ENCODE data around the gene ANO4. TPM values are rescaled to one million over a fixed set of nuclear protein-coding genes. Genes with fewer than 3 reads are reported as not detected.
"Not testable (repeated sequence)": the region's sequence is repeated elsewhere in the genome, so short reads cannot be mapped to it uniquely, and the experiment has no call there.

Gene ANO4
- total and polyA plus RNA-seq, 2 donors (not counting 1 experiment from before 2014, with no cell fraction given), result not detected

DNA sequence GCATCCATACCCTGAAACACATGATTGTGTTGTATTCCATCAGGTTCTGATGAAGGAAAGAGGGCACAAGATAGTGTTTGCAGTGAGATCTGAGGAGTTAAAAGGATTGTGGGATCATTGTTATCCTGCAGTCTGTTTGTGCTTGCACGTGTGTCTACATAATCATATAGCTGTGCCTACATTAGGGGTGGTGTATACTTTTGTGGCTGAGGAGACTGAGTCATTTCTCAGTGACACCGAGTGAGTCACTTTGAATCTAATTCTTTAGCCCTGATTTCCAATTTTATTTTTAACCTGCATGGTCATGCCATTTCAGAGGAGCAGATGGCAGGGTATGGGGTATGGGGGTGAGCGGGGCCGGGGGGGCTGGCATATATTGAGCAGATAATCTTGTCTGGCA, 133.2 kb downstream of the ANO4 start:
- Histone ChIP-seq H3K9me3 (ENCODE audit: control extremely low read depth in 1 of 3, control insufficient read depth in 2 of 3, insufficient read depth in 1 of 3, low read length in 2 of 3) (no peaks in the 10 kb centered on the region), H3K4me3 (ENCODE audit: control extremely low read depth in 1 of 5, extremely low read depth in 1 of 5, insufficient read depth in 1 of 5, low read depth in 2 of 5, low read length in 4 of 5) (no peak overlapping the region), H3K79me2 (ENCODE audit: control insufficient read depth, insufficient read depth, low read length) (no peaks in the 10 kb centered on the region), H3K4me2 (replicated peaks; ENCODE audit: low read depth, low read length, poor library complexity, severe bottlenecking) (no peak overlapping the region), H3K27ac (ENCODE audit: low read length in 2 of 2) (no peak overlapping the region), H2AFZ (ENCODE audit: insufficient read depth, low read depth, low read length, poor library complexity, severe bottlenecking) (no peak overlapping the region), H3K36me3 (replicated peaks in 1 of 2; ENCODE audit: control extremely low read depth in 1 of 2, control insufficient read depth in 1 of 2, extremely low read depth in 1 of 2, insufficient read depth in 2 of 2, low read length in 1 of 2) (no peaks in the 10 kb centered on the region), H3K4me1 (ENCODE audit: control insufficient read depth in 2 of 2, insufficient read depth in 2 of 2, low read length in 2 of 2) (no peaks in the 10 kb centered on the region), H3K9ac (ENCODE audit: low read length) (no peak overlapping the region), H4K20me1 (ENCODE audit: control insufficient read depth, insufficient read depth, low read length, poor library complexity, severe bottlenecking) (no peaks in the 10 kb centered on the region), H3K27me3 (replicated peaks in 1 of 4; ENCODE audit: control extremely low read depth in 1 of 4, control insufficient read depth in 3 of 4, insufficient read depth in 4 of 4, low read length in 3 of 4) (no peaks in the 10 kb centered on the region)
- WGBS (ENCODE audit: insufficient coverage), result 88% methylated on average over 1 of the region's 4 CpGs
- CTCF ChIA-PET, result no interaction called here
- Mint-ChIP-seq H3K4me3 (no peak overlapping the region), H3K4me1 (no peaks in the 10 kb centered on the region), H3K9me3 (ENCODE audit: insufficient read depth) (no peaks in the 10 kb centered on the region), H3K27ac (no peak overlapping the region), H3K27me3 (no peaks in the 10 kb centered on the region)
- TF ChIP-seq, protein P1, sequence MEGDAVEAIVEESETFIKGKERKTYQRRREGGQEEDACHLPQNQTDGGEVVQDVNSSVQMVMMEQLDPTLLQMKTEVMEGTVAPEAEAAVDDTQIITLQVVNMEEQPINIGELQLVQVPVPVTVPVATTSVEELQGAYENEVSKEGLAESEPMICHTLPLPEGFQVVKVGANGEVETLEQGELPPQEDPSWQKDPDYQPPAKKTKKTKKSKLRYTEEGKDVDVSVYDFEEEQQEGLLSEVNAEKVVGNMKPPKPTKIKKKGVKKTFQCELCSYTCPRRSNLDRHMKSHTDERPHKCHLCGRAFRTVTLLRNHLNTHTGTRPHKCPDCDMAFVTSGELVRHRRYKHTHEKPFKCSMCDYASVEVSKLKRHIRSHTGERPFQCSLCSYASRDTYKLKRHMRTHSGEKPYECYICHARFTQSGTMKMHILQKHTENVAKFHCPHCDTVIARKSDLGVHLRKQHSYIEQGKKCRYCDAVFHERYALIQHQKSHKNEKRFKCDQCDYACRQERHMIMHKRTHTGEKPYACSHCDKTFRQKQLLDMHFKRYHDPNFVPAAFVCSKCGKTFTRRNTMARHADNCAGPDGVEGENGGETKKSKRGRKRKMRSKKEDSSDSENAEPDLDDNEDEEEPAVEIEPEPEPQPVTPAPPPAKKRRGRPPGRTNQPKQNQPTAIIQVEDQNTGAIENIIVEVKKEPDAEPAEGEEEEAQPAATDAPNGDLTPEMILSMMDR (IDR thresholded peaks at IDR 0.05), result no peak
- TF ChIP-seq EZH2 (IDR thresholded peaks at IDR 0.05; ENCODE audit: borderline replicate concordance, insufficient read depth, low read depth, low read length, poor library complexity, severe bottlenecking), result no peak
- intact Hi-C loops (cut with micrococcal nuclease), result no loop called here
- ATAC-seq (ENCODE audit: low read depth) (no peak), DNase-seq (no peak)
- POLR2A ChIA-PET, result no interaction called here

GRCh38 chr12:100932571-100932970, 138.0 kb downstream of the ANO4 start:
- no CpG with 5 or more reads among the region's 2 CpGs for WGBS (ENCODE audit: insufficient coverage)
- no peaks in the 10 kb centered on the region for H3K4me1 Mint-ChIP-seq

DNA sequence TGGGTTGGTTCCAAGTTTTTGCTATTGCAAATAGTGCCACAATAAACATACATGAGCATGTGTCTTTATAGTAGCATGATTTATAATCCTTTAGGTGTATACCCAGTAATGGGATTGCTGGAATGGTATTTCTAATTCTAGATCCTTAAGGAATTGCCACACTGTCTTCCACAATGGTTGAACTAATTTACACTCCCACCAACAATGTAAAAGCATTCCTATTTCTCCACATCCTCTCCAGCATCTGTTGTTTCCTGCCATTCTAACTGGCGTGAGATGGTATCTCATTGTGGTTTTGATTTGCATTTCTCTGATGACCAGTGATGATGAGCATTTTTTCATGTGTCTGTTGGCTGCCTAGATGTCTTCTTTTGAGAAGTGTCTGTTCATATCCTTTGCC, 139.0 kb downstream of the ANO4 start:
- CTCF ChIA-PET; POLR2A ChIA-PET; ATAC-seq (ENCODE audit: low read depth); H3K4me2 ChIP-seq (replicated peaks; ENCODE audit: low read depth, low read length, poor library complexity, severe bottlenecking); H3K27ac ChIP-seq (ENCODE audit: low read length in 2 of 2); H3K4me3 ChIP-seq (ENCODE audit: control extremely low read depth in 1 of 5, extremely low read depth in 1 of 5, insufficient read depth in 1 of 5, low read depth in 2 of 5, low read length in 4 of 5); H3K9ac ChIP-seq (ENCODE audit: low read length); H3K36me3 ChIP-seq (replicated peaks in 1 of 2; ENCODE audit: control extremely low read depth in 1 of 2, control insufficient read depth in 1 of 2, extremely low read depth in 1 of 2, insufficient read depth in 2 of 2, low read length in 1 of 2); H3K27me3 ChIP-seq (replicated peaks in 1 of 4; ENCODE audit: control extremely low read depth in 1 of 4, control insufficient read depth in 3 of 4, insufficient read depth in 4 of 4, low read length in 3 of 4); H3K27ac Mint-ChIP-seq; H3K4me1 ChIP-seq (ENCODE audit: control insufficient read depth in 2 of 2, insufficient read depth in 2 of 2, low read length in 2 of 2); DNase-seq; intact Hi-C loops (cut with micrococcal nuclease); H3K4me3 Mint-ChIP-seq; H4K20me1 ChIP-seq (ENCODE audit: control insufficient read depth, insufficient read depth, low read length, poor library complexity, severe bottlenecking); H3K79me2 ChIP-seq (ENCODE audit: control insufficient read depth, insufficient read depth, low read length); H3K4me1 Mint-ChIP-seq; H3K9me3 Mint-ChIP-seq (ENCODE audit: insufficient read depth); H3K27me3 Mint-ChIP-seq; H2AFZ ChIP-seq (ENCODE audit: insufficient read depth, low read depth, low read length, poor library complexity, severe bottlenecking); H3K9me3 ChIP-seq (ENCODE audit: control extremely low read depth in 1 of 3, control insufficient read depth in 2 of 3, insufficient read depth in 1 of 3, low read length in 2 of 3): not testable (repeated sequence)
- no CpG with 5 or more reads among the region's 1 CpG for WGBS (ENCODE audit: insufficient coverage)

More at GRCh38 chr12:100932571-100932970, 138.0 kb downstream of the ANO4 start:
- ATAC-seq (ENCODE audit: low read depth), result no peak
- ChIA-PET POLR2A (no interaction called here), CTCF (no interaction called here)
- no peaks in the 10 kb centered on the region for H3K27me3 ChIP-seq (replicated peaks in 1 of 4; ENCODE audit: control extremely low read depth in 1 of 4, control insufficient read depth in 3 of 4, insufficient read depth in 4 of 4, low read length in 3 of 4)
- H3K79me2 ChIP-seq (ENCODE audit: control insufficient read depth, insufficient read depth, low read length), result no peaks in the 10 kb centered on the region
- H3K9ac ChIP-seq (ENCODE audit: low read length), result no peak overlapping the region
- no peaks in the 10 kb centered on the region for H3K9me3 Mint-ChIP-seq (ENCODE audit: insufficient read depth)
- no peak for TF ChIP-seq EZH2 (IDR thresholded peaks at IDR 0.05; ENCODE audit: borderline replicate concordance, insufficient read depth, low read depth, low read length, poor library complexity, severe bottlenecking)
- TF ChIP-seq, protein P1 (IDR thresholded peaks at IDR 0.05), result no peak
- H3K36me3 ChIP-seq (replicated peaks in 1 of 2; ENCODE audit: control extremely low read depth in 1 of 2, control insufficient read depth in 1 of 2, extremely low read depth in 1 of 2, insufficient read depth in 2 of 2, low read length in 1 of 2), result no peaks in the 10 kb centered on the region
- H3K27ac Mint-ChIP-seq, result no peak overlapping the region
- no peak overlapping the region for H3K4me3 Mint-ChIP-seq
- DNase-seq, result no peak
- no peak overlapping the region for H3K27ac ChIP-seq (ENCODE audit: low read length in 2 of 2)
- no peaks in the 10 kb centered on the region for H4K20me1 ChIP-seq (ENCODE audit: control insufficient read depth, insufficient read depth, low read length, poor library complexity, severe bottlenecking)
- no peaks in the 10 kb centered on the region for H3K9me3 ChIP-seq (ENCODE audit: control extremely low read depth in 1 of 3, control insufficient read depth in 2 of 3, insufficient read depth in 1 of 3, low read length in 2 of 3)
- no peaks in the 10 kb centered on the region for H3K27me3 Mint-ChIP-seq
- no peak overlapping the region for H3K4me2 ChIP-seq (replicated peaks; ENCODE audit: low read depth, low read length, poor library complexity, severe bottlenecking)
- H3K4me1 ChIP-seq (ENCODE audit: control insufficient read depth in 2 of 2, insufficient read depth in 2 of 2, low read length in 2 of 2), result no peaks in the 10 kb centered on the region
- H2AFZ ChIP-seq (ENCODE audit: insufficient read depth, low read depth, low read length, poor library complexity, severe bottlenecking), result no peak overlapping the region
- intact Hi-C loops (cut with micrococcal nuclease), result no loop called here
- no peak overlapping the region for H3K4me3 ChIP-seq (ENCODE audit: control extremely low read depth in 1 of 5, extremely low read depth in 1 of 5, insufficient read depth in 1 of 5, low read depth in 2 of 5, low read length in 4 of 5)

Data from B cell (primary cell).